Neural cell (in vitro differentiated cells): ENCODE data around the gene WNT4. TPM values are rescaled to one million over a fixed set of nuclear protein-coding genes. Genes with fewer than 3 reads are reported as not detected.

Experiments
- H2AFZ ChIP-seq: fragments of 200-600, 300-800 bp; sonication (generic), shearing (Covaris generic); 2 replicates; pipeline ENCODE4 v1.6.0; 2014; ENCODE audit warnings: low read depth, mild to moderate bottlenecking, antibody characterized with exemption, low read length, moderate library complexity
- H3F3A ChIP-seq: fragments of 200-600 bp; shearing (Covaris generic); 2 replicates; pipeline ENCODE4 v1.6.1; 2016; ENCODE audit warnings: mild to moderate bottlenecking, moderate library complexity, mixed read lengths, antibody characterized with exemption, low read length; ENCODE audit not compliant: insufficient read depth, poor library complexity, severe bottlenecking
- H3K27ac ChIP-seq: fragments of 200-600, 300-800 bp; sonication (generic), shearing (Covaris generic); 2 replicates; pipeline ENCODE4 v1.5.1; 2014; ENCODE audit warnings: mild to moderate bottlenecking, low read length, moderate library complexity
- H3K27me3 ChIP-seq: fragments of 300-800, 200-600 bp; sonication (generic), shearing (Covaris generic); 2 replicates; pipeline ENCODE4 v1.6.0; 2014; ENCODE audit warnings: mild to moderate bottlenecking, low read depth, low read length, moderate library complexity; ENCODE audit not compliant: insufficient read depth
- H3K36me3 ChIP-seq: fragments of 300-800, 200-600 bp; sonication (generic), shearing (Covaris generic); 2 replicates; pipeline ENCODE4 v1.5.1; 2014; ENCODE audit warnings: mild to moderate bottlenecking, antibody characterized with exemption, low read length, moderate library complexity; ENCODE audit not compliant: insufficient read depth
- H3K4me2 ChIP-seq: fragments of 300-800, 200-600 bp; sonication (generic), shearing (Covaris generic); 2 replicates; pipeline ENCODE4 v1.6.0; 2014; ENCODE audit warnings: mild to moderate bottlenecking, low read length
- H3K4me3 ChIP-seq: fragments of 300-800, 200-600 bp; sonication (generic), shearing (Covaris generic); 2 replicates; pipeline ENCODE4 v1.5.1; 2014; ENCODE audit warnings: mild to moderate bottlenecking, low read length, moderate library complexity
- H3K79me2 ChIP-seq: fragments of 200-600 bp; shearing (Covaris generic); replicated peaks from 2 replicates; pipeline ENCODE4 v1.6.0; 2014; ENCODE audit warnings: mild to moderate bottlenecking, low read length, moderate library complexity; ENCODE audit not compliant: insufficient read depth
- H3K9ac ChIP-seq: fragments of 300-800, 200-600 bp; sonication (generic), shearing (Covaris generic); 2 replicates; pipeline ENCODE4 v1.6.1; 2016; ENCODE audit warnings: mild to moderate bottlenecking, low read length, mixed read lengths
- H3K9me2 ChIP-seq: fragments of 200-600 bp; shearing (Covaris generic); 2 replicates; pipeline ENCODE4 v1.6.1; 2016; ENCODE audit warnings: mild to moderate bottlenecking, low read length, mixed read lengths; ENCODE audit not compliant: insufficient read depth
- H3K9me3 ChIP-seq: fragments of 200-600, 300-800 bp; sonication (generic), shearing (Covaris generic); 2 replicates; pipeline ENCODE4 v1.6.1; 2016; ENCODE audit warnings: mild to moderate bottlenecking, mixed run types, low read length, moderate library complexity, mixed read lengths
- H4K20me1 ChIP-seq: fragments of 200-600 bp; shearing (Covaris generic); 2 replicates; pipeline ENCODE4 v1.6.1; 2016; ENCODE audit warnings: mild to moderate bottlenecking, mixed run types; ENCODE audit not compliant: insufficient read depth
- EP300 ChIP-seq: fragments of 450-650 bp; conservative IDR thresholded peaks from 2 replicates; pipeline ENCODE4 v1.6.1; 2014; ENCODE audit warnings: antibody characterized with exemption, mild to moderate bottlenecking, moderate library complexity; ENCODE audit not compliant: poor library complexity, severe bottlenecking
- EZH2 ChIP-seq: fragments of 200-600, 300-800 bp; shearing (Covaris generic), sonication (generic); IDR thresholded peaks from 2 replicates; pipeline ENCODE4 v1.6.1; 2014; ENCODE audit warnings: antibody characterized with exemption, low read length, borderline replicate concordance, mild to moderate bottlenecking; ENCODE audit not compliant: insufficient read depth, poor library complexity, severe bottlenecking
- MXI1 ChIP-seq: fragments of 450-650 bp; conservative IDR thresholded peaks from 2 replicates; pipeline ENCODE4 v1.6.1; 2014; ENCODE audit warnings: antibody characterized with exemption, mild to moderate bottlenecking; ENCODE audit not compliant: poor library complexity, severe bottlenecking
- POLR2AphosphoS5 ChIP-seq: IDR thresholded peaks from 2 replicates; pipeline ENCODE4 v1.6.1; 2012
- RAD21 ChIP-seq: fragments of 450-650 bp; conservative IDR thresholded peaks from 2 replicates; pipeline ENCODE4 v1.6.1; 2014; ENCODE audit warnings: antibody characterized with exemption, mild to moderate bottlenecking, moderate library complexity
- SMC3 ChIP-seq: fragments of 450-650 bp; conservative IDR thresholded peaks from 2 replicates; pipeline ENCODE4 v1.6.1; 2014; ENCODE audit warnings: antibody characterized with exemption, mild to moderate bottlenecking, moderate library complexity; ENCODE audit not compliant: poor library complexity
- TAF1 ChIP-seq: IDR thresholded peaks from 2 replicates; pipeline ENCODE4 v1.6.1; 2012; ENCODE audit warnings: low read depth
- polyA plus RNA-seq: library from polyadenylated mRNA; depleted of rRNA; stranded (reverse); fragments of >200 nt; gene quantifications from 2 replicates; pipeline ENCODE4 v1.2.3, GENCODE V29; 2014
- TF ChIP-seq, protein P1 (sequence below): fragments of 450-650 bp; IDR thresholded peaks from 2 replicates; pipeline ENCODE4 v1.5.1; 2014; ENCODE audit warnings: antibody characterized with exemption, mild to moderate bottlenecking, moderate library complexity; ENCODE audit not compliant: poor library complexity, severe bottlenecking
- TF ChIP-seq, protein P2 (sequence below): IDR thresholded peaks from 2 replicates; pipeline ENCODE4 v1.6.1; 2012; ENCODE audit warnings: borderline replicate concordance

The WNT4 gene
- polyA plus RNA-seq, 1 donor from 2014 or later = 5.1 TPM

DNA sequence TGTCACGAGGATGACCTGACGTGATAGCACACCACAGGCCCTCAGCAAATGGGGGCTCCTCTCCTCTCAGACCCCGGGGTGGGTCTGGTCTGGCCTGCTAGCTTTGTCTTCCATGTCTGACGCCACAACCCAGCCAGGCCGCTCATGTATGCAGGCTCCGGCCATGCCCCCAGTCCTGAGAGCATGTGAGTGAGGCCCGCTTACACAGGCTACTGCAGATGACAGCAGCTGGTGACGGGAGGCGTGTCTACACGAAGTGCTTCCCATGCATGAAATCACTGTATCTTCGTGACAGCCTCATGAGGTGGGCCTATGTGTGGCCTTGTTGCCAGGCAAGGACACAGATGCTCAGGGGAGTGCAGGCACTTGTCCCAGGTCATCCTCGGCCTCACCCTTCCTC is 16.4 kb downstream of the WNT4 start:
- H3K9me3 ChIP-seq = no peaks in the 10 kb centered on the region
- H2AFZ ChIP-seq = no peak overlapping the region
- no peaks in the 10 kb centered on the region for H3K9me2 ChIP-seq
- H3K4me2 ChIP-seq = no peak overlapping the region
- no peaks in the 10 kb centered on the region for H3F3A ChIP-seq
- H3K27ac ChIP-seq = no peak overlapping the region
- no peaks in the 10 kb centered on the region for H3K27me3 ChIP-seq
- H3K79me2 ChIP-seq = no peaks in the 10 kb centered on the region
- no peak overlapping the region for H3K9ac ChIP-seq
- H4K20me1 ChIP-seq = no peaks in the 10 kb centered on the region
- no peak for TF ChIP-seq RAD21
- TF ChIP-seq, protein P1, sequence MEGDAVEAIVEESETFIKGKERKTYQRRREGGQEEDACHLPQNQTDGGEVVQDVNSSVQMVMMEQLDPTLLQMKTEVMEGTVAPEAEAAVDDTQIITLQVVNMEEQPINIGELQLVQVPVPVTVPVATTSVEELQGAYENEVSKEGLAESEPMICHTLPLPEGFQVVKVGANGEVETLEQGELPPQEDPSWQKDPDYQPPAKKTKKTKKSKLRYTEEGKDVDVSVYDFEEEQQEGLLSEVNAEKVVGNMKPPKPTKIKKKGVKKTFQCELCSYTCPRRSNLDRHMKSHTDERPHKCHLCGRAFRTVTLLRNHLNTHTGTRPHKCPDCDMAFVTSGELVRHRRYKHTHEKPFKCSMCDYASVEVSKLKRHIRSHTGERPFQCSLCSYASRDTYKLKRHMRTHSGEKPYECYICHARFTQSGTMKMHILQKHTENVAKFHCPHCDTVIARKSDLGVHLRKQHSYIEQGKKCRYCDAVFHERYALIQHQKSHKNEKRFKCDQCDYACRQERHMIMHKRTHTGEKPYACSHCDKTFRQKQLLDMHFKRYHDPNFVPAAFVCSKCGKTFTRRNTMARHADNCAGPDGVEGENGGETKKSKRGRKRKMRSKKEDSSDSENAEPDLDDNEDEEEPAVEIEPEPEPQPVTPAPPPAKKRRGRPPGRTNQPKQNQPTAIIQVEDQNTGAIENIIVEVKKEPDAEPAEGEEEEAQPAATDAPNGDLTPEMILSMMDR = no peak
- TF ChIP-seq EP300 = no peak
- TF ChIP-seq SMC3 = no peak
- TF ChIP-seq, protein P2, sequence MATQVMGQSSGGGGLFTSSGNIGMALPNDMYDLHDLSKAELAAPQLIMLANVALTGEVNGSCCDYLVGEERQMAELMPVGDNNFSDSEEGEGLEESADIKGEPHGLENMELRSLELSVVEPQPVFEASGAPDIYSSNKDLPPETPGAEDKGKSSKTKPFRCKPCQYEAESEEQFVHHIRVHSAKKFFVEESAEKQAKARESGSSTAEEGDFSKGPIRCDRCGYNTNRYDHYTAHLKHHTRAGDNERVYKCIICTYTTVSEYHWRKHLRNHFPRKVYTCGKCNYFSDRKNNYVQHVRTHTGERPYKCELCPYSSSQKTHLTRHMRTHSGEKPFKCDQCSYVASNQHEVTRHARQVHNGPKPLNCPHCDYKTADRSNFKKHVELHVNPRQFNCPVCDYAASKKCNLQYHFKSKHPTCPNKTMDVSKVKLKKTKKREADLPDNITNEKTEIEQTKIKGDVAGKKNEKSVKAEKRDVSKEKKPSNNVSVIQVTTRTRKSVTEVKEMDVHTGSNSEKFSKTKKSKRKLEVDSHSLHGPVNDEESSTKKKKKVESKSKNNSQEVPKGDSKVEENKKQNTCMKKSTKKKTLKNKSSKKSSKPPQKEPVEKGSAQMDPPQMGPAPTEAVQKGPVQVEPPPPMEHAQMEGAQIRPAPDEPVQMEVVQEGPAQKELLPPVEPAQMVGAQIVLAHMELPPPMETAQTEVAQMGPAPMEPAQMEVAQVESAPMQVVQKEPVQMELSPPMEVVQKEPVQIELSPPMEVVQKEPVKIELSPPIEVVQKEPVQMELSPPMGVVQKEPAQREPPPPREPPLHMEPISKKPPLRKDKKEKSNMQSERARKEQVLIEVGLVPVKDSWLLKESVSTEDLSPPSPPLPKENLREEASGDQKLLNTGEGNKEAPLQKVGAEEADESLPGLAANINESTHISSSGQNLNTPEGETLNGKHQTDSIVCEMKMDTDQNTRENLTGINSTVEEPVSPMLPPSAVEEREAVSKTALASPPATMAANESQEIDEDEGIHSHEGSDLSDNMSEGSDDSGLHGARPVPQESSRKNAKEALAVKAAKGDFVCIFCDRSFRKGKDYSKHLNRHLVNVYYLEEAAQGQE = no peak
- TF ChIP-seq POLR2AphosphoS5 = no peak
- TF ChIP-seq EZH2 = no peak
- TF ChIP-seq MXI1 = no peak
- no peak for TF ChIP-seq TAF1
- no peaks in the 10 kb centered on the region for H3K36me3 ChIP-seq
- no peak overlapping the region for H3K4me3 ChIP-seq

DNA sequence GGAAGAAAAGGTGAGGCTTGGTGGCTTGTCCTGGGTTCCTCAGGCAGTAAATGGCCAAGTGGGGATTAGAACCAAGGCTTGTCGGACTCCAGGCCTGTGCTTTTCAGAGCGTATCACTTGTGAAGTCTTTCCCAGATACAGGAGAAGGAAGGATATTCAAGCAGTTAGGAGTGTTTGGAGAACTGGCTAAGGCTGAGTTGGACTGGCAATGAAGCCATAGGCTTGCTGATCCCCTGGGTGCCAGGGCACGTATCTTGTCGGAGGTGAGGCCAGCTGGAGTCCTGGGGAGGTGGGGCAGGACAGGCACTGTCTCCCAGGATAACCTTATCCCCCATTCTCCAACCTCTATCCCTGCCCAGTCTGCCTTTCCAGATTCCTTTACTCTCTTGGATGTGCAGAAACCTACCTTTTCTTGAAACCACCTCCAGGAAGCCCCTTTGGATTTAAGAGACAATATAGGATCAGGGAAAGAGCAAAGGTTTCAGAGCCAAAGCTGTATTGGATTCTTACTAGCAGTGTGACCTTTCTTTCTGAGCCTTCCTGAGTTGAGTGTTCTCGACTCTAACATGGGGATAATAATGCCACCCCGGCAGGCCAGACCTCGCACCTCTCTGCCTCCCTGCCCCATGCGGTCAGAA is 18.2 kb downstream of the WNT4 start:
- Histone ChIP-seq H2AFZ (no peak overlapping the region), H3K9me3 (no peaks in the 10 kb centered on the region), H3K9me2 (no peaks in the 10 kb centered on the region), H3K4me2 (no peak overlapping the region), H3K36me3 (no peaks in the 10 kb centered on the region), H3K4me3 (no peak overlapping the region), H3K27me3 (no peaks in the 10 kb centered on the region), H4K20me1 (no peaks in the 10 kb centered on the region), H3K79me2 (no peaks in the 10 kb centered on the region), H3F3A (no peaks in the 10 kb centered on the region), H3K27ac (no peak overlapping the region), H3K9ac (no peak overlapping the region)
- TF ChIP-seq TAF1 (no peak), EP300 (no peak)
- TF ChIP-seq, protein P1 = no peak
